Kidney (tissue), 14 donors: ENCODE measurements around the gene TIGD3. TPM values are rescaled to one million over a fixed set of nuclear protein-coding genes. Genes with fewer than 3 reads are reported as not detected.
A peak's percentile ranks its signal among the peaks of the same experiment; 100 is the strongest.

Source experiments
- DNase-seq, 5 donors: peaks; one replicate each; pipeline ENCODE4 v3.0.0-alpha.2; 2013 to 2020
- FAIRE-seq: peaks from 2 replicates; lab custom pipeline; 2012; peaks lifted over from hg19 to GRCh38; lab: Jason Lieb, UNC
- H3K27ac ChIP-seq, 2 donors: one replicate each; pipeline ENCODE4 v1.7.0; 2013; ENCODE audit warnings: low read depth in 2 of 2, low read length in 2 of 2, inconsistent platforms in 1 of 2
- H3K27me3 ChIP-seq: one replicate; pipeline ENCODE4 v1.7.1; 2013; ENCODE audit warnings: low read length, inconsistent platforms; ENCODE audit not compliant: control insufficient read depth, insufficient read depth
- H3K36me3 ChIP-seq, 3 donors: one replicate each; pipeline versions ENCODE4 v1.7.0 to v1.7.1; 2013; ENCODE audit warnings: low read length in 3 of 3, control low read depth in 1 of 3, inconsistent platforms in 1 of 3; ENCODE audit not compliant: insufficient read depth in 3 of 3, control insufficient read depth in 2 of 3
- H3K4me1 ChIP-seq, 3 donors: one replicate each; pipeline versions ENCODE4 v1.7.0 to v1.7.1; 2013; ENCODE audit warnings: low read length in 3 of 3, inconsistent platforms in 1 of 3, low read depth in 1 of 3; ENCODE audit not compliant: control insufficient read depth in 2 of 3, insufficient read depth in 2 of 3
- H3K4me3 ChIP-seq, 3 donors: one replicate each; pipeline versions ENCODE4 v1.7.0 to v1.8.1; 2013; ENCODE audit warnings: low read length in 3 of 3, control low read depth in 1 of 3, inconsistent platforms in 1 of 3
- H3K9ac ChIP-seq, 3 donors: one replicate each; pipeline versions ENCODE4 v1.7.0 to v1.7.1; 2013; ENCODE audit warnings: low read length in 3 of 3, control low read depth in 1 of 3, inconsistent platforms in 1 of 3
- H3K9me3 ChIP-seq, 3 donors: one replicate each; pipeline versions ENCODE4 v1.7.0 to v1.7.1; 2013; ENCODE audit warnings: low read length in 3 of 3, control low read depth in 1 of 3, inconsistent platforms in 1 of 3; ENCODE audit not compliant: control insufficient read depth in 2 of 3, insufficient read depth in 1 of 3
- CTCF ChIP-seq: IDR thresholded peaks from 3 replicates; pipeline ENCODE4 v1.5.1; 2012; ENCODE audit warnings: mild to moderate bottlenecking, moderate library complexity, borderline replicate concordance; ENCODE audit not compliant: insufficient read depth; ENCODE audit errors: extremely low read depth
- intact Hi-C: fragments of 100-400 bp; cut with DNase I; formaldehyde crosslinking; loops from one replicate; pipeline ENCODE4 v1.11.1; 2022
- polyA plus RNA-seq: library from polyadenylated mRNA; stranded (reverse); fragments of 350-450 nt; fragmentation: Illumina TruSeq; extraction: RNeasy Lipid Tissue Mini Kit (QIAGEN cat#74804); gene quantifications from one replicate; pipeline ENCODE4 v1.2.3, GENCODE V29; 2014; ENCODE audit warnings: low read depth, low replicate concordance; ENCODE audit not compliant: insufficient read depth
- total RNA-seq: library from RNA; stranded (reverse); fragmentation: NEBNext Ultra II Directional; extraction: Animal tissue kit (Norgen Biotek cat#: 25700); gene quantifications from one replicate; pipeline ENCODE4 v1.2.1, GENCODE V29; 2021
- donor health status: control.
- donor health status: control.
- donor health status: control.
- donor health status: control.
- donor health status: control.
- donor health status: DM: yes; HTN: yes; CAD: no.
- donor health status: Normal renal cell carcinoma (clear cell type).

Gene TIGD3
- total and polyA plus RNA-seq, 2 donors from 2014 or later = 0.19 to 0.95 TPM

- intact Hi-C loops = no loop called here
- Histone ChIP-seq H3K9ac (no peak overlapping the region), H3K27me3 (no peaks in the 10 kb centered on the region), H3K4me1 (peaks cover 0 to 19% (median 12%) of the 10 kb centered on the region in 3 donors), H3K27ac (no peak overlapping the region), H3K4me3 (no peak overlapping the region), H3K36me3 (peaks cover 7 to 35% (median 28%) of the 10 kb centered on the region in 3 donors), H3K9me3 (no peaks in the 10 kb centered on the region)
- DNase-seq (no peak), FAIRE-seq (peak; percentile 39)
- peak; percentile 19 for TF ChIP-seq CTCF
Observed at GRCh38 chr11:65352783-65353182, 1.8 kb upstream of the TIGD3 start.

GRCh38 chr11:65353376-65353775 is 1.2 kb upstream of the TIGD3 start:
- peaks cover 7 to 31% (median 23%) of the 10 kb centered on the region in 3 donors for H3K36me3 ChIP-seq
- no peak for TF ChIP-seq CTCF
- H3K4me1 ChIP-seq = peaks cover 0 to 19% (median 12%) of the 10 kb centered on the region in 3 donors
- no peaks in the 10 kb centered on the region for H3K9me3 ChIP-seq
- H3K4me3 ChIP-seq = no peak overlapping the region
- no peak overlapping the region for H3K27ac ChIP-seq
- H3K27me3 ChIP-seq = no peaks in the 10 kb centered on the region
- DNase-seq = peak in 1 of 5 donors; percentile 45
- FAIRE-seq = no peak
- intact Hi-C loops = no loop called here
- H3K9ac ChIP-seq = no peak overlapping the region

GRCh38 chr11:65353900-65354264 is 669 bp upstream of the TIGD3 start:
- DNase-seq (peak in 2 of 5 donors; percentile 72 to 78), FAIRE-seq (no peak)
- no peak for TF ChIP-seq CTCF
- Histone ChIP-seq H3K9me3 (no peaks in the 10 kb centered on the region), H3K9ac (peak overlapping the region in 2 of 3 donors; percentile 43 to 69), H3K4me3 (peak overlapping the region; percentile 59 to 82 (median 64)), H3K27me3 (no peaks in the 10 kb centered on the region), H3K27ac (peak overlapping the region in 1 of 2 donors; percentile 26), H3K36me3 (peaks cover 4 to 26% (median 19%) of the 10 kb centered on the region in 3 donors), H3K4me1 (peaks cover 0 to 19% (median 12%) of the 10 kb centered on the region in 3 donors)
- intact Hi-C loops = no loop called here
